PC-9 (cell line): ENCODE results near the gene DNAH2. TPM values are rescaled to one million over a fixed set of nuclear protein-coding genes. Genes with fewer than 3 reads are reported as not detected.
A peak's percentile ranks its signal among the peaks of the same experiment; 100 is the strongest.

Experiments used
- BruUV-seq: library from RNA; stranded (reverse); fragments of 400-500 nt; replicated peaks from 2 replicates; lab custom pipeline; 2021; lab: Mats Ljungman, UMichigan
- CTCF ChIA-PET: fragments of 300-600 bp; sonication (Branson Sonifier 250); formaldehyde crosslinking; loops from one replicate; lab custom pipeline; 2022; ENCODE audit warnings: antibody characterized with exemption; lab: Charles Lee
- POLR2A ChIA-PET: fragments of 300-600 bp; sonication (Branson Sonifier 250); formaldehyde crosslinking; loops from one replicate; lab custom pipeline; 2022; ENCODE audit warnings: antibody characterized with exemption; ENCODE audit not compliant: unreplicated experiment; lab: Charles Lee
- DNase-seq, 2 experiments: peaks; one replicate each; pipeline versions ENCODE4 v3.0.0 to v3.0.0-alpha.2; 2015 to 2022; ENCODE audit warnings: mixed read lengths in 1 of 2
- H2AFZ ChIP-seq: fragments of 200-600 bp; sonication (generic); 2 replicates; pipeline ENCODE4 v1.8.1; 2017; ENCODE audit warnings: antibody characterized with exemption
- H3F3A ChIP-seq: fragments of 200-600 bp; sonication (generic); 2 replicates; pipeline ENCODE4 v1.8.1; 2017; ENCODE audit warnings: antibody characterized with exemption, mild to moderate bottlenecking, low read depth; ENCODE audit not compliant: insufficient read depth
- H3K27ac ChIP-seq: fragments of 200-600 bp; sonication (generic); 2 replicates; pipeline ENCODE4 v1.6.1; 2016; ENCODE audit warnings: mixed run types
- H3K27me3 ChIP-seq: fragments of 200-600 bp; sonication (generic); 2 replicates; pipeline ENCODE4 v1.6.1; 2016; ENCODE audit warnings: low read depth, mixed run types; ENCODE audit not compliant: insufficient read depth
- H3K36me3 ChIP-seq: fragments of 200-600 bp; sonication (generic); 2 replicates; pipeline ENCODE4 v1.6.1; 2016; ENCODE audit warnings: low read depth, mixed run types
- H3K4me1 ChIP-seq: fragments of 200-600 bp; sonication (generic); replicated peaks from 2 replicates; pipeline ENCODE4 v1.6.1; 2016; ENCODE audit warnings: mixed run types; ENCODE audit not compliant: insufficient read depth
- H3K4me2 ChIP-seq: fragments of 200-600 bp; sonication (generic); 2 replicates; pipeline ENCODE4 v1.6.1; 2017; ENCODE audit warnings: mixed run types
- H3K4me3 ChIP-seq: fragments of 200-600 bp; sonication (generic); 2 replicates; pipeline ENCODE4 v1.6.1; 2016; ENCODE audit warnings: mixed run types
- H3K79me2 ChIP-seq: fragments of 200-600 bp; sonication (generic); 2 replicates; pipeline ENCODE4 v1.6.1; 2017; ENCODE audit warnings: low read depth, mixed run types
- H3K9me2 ChIP-seq: fragments of 200-600 bp; sonication (generic); 2 replicates; pipeline ENCODE4 v1.8.1; 2017; ENCODE audit warnings: mild to moderate bottlenecking; ENCODE audit not compliant: insufficient read depth
- H3K9me3 ChIP-seq: fragments of 200-600 bp; sonication (generic); 2 replicates; pipeline ENCODE4 v1.8.1; 2016; ENCODE audit warnings: low read depth; ENCODE audit not compliant: insufficient read depth
- H4K20me1 ChIP-seq: fragments of 200-600 bp; sonication (generic); 2 replicates; pipeline ENCODE4 v1.8.1; 2017; ENCODE audit not compliant: insufficient read depth
- EZH2 ChIP-seq: fragments of 200-600 bp; sonication (generic); IDR thresholded peaks from 2 replicates; pipeline ENCODE4 v1.8.0; 2017; ENCODE audit warnings: antibody characterized with exemption, low read depth
- intact Hi-C: fragments of 100-400 bp; cut with micrococcal nuclease; formaldehyde crosslinking; loops from one replicate; pipeline ENCODE4 v1.10.0; 2022; ENCODE audit not compliant: unreplicated experiment
- total RNA-seq: library from RNA; stranded (reverse); gene quantifications from 2 replicates; pipeline ENCODE4 v1.2.3, GENCODE V29; 2021
- TF ChIP-seq, protein P1 (sequence below): fragments of 200-600 bp; sonication (generic); conservative IDR thresholded peaks from 2 replicates; pipeline ENCODE4 v1.6.1; 2017; ENCODE audit warnings: mixed run types, antibody characterized with exemption, mild to moderate bottlenecking, moderate library complexity

The DNAH2 gene
- total RNA-seq, 1 experiment from 2014 or later, result 10.6 TPM

DNA sequence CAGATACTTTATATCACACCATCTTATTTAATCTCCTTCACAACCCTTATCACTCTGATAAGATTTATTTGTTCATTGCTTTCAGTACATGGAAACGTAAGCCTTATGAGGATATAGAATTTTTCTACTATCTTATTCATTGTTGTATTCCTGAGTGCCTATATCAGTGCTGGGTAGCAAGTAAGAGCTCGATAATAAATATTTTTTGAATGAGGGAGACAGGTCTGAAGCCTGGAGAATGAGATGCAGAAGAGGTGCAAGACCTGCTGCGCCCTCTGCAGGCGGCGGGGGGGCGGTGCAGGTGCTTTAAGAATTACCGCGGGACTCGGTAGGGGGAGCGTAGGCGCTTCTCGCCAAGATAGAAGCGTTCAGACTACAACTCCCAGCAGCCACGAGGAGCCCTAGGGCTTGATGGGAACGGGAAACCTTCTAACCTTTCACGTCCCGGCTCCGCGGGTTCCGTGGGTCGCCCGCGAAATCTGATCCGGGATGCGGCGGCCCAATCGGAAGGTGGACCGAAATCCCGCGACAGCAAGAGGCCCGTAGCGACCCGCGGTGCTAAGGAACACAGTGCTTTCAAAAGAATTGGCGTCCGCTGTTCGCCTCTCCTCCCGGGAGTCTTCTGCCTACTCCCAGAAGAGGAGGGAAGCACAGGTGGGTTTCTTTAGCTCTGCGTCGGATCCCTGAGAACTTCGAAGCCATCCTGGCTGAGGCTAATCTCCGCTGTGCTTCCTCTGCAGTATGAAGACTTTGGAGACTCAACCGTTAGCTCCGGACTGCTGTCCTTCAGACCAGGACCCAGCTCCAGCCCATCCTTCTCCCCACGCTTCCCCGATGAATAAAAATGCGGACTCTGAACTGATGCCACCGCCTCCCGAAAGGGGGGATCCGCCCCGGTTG is 29.4 kb upstream of the DNAH2 start, which contains the start of gene WRAP53:
TSS of gene WRAP53 (plus strand) at position 570 of the 900 bp plus-strand sequence. CDS start at position 742, 172 bp downstream.
- Histone ChIP-seq H3K4me2 (peak within 1 kb of the TSS; percentile 98), H3K4me3 (peak within 1 kb of the TSS; percentile 99), H3K9me2 (no peaks in the 10 kb centered on the region), H3K27me3 (no peaks in the 10 kb centered on the region), H4K20me1 (peaks cover 20% of the 10 kb centered on the region), H3F3A (peaks cover 33% of the 10 kb centered on the region), H3K9me3 (no peaks in the 10 kb centered on the region), H3K36me3 (peaks cover 14% of the 10 kb centered on the region), H3K27ac (peak within 1 kb of the TSS; percentile 96), H2AFZ (peak within 1 kb of the TSS; percentile 86), H3K79me2 (peaks cover 58% of the 10 kb centered on the region), H3K4me1 (peaks cover 10% of the 10 kb centered on the region)
- ChIA-PET POLR2A (interaction anchor here (0.5 to 2.3 kb wide), 16 partner anchors 38 to 1995 kb away, joined by 3 to 19 read pairs (median 6); partner anchors contain the start of genes CD68, MPDU1, NEURL4 and SAT2), CTCF (interaction anchor here (0.5 to 1.9 kb wide), 16 partner anchors 25 to 445 kb away, joined by 3 to 12 read pairs (median 4); partner anchors contain the start of genes CD68, FXR2, MPDU1 and SAT2)
- BruUV-seq, result no TSS peak
- no peak for TF ChIP-seq EZH2
- TF ChIP-seq, protein P1, sequence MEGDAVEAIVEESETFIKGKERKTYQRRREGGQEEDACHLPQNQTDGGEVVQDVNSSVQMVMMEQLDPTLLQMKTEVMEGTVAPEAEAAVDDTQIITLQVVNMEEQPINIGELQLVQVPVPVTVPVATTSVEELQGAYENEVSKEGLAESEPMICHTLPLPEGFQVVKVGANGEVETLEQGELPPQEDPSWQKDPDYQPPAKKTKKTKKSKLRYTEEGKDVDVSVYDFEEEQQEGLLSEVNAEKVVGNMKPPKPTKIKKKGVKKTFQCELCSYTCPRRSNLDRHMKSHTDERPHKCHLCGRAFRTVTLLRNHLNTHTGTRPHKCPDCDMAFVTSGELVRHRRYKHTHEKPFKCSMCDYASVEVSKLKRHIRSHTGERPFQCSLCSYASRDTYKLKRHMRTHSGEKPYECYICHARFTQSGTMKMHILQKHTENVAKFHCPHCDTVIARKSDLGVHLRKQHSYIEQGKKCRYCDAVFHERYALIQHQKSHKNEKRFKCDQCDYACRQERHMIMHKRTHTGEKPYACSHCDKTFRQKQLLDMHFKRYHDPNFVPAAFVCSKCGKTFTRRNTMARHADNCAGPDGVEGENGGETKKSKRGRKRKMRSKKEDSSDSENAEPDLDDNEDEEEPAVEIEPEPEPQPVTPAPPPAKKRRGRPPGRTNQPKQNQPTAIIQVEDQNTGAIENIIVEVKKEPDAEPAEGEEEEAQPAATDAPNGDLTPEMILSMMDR, result peak; percentile 90
- DNase-seq, result peak; percentile 93 to 99
- intact Hi-C loops, result loop anchor here (1.0 to 5.0 kb wide), 12 partner anchors 29 to 641 kb away; partner anchors contain the start of genes CLDN7, DNAH2, SHBG and SLC2A4

DNA sequence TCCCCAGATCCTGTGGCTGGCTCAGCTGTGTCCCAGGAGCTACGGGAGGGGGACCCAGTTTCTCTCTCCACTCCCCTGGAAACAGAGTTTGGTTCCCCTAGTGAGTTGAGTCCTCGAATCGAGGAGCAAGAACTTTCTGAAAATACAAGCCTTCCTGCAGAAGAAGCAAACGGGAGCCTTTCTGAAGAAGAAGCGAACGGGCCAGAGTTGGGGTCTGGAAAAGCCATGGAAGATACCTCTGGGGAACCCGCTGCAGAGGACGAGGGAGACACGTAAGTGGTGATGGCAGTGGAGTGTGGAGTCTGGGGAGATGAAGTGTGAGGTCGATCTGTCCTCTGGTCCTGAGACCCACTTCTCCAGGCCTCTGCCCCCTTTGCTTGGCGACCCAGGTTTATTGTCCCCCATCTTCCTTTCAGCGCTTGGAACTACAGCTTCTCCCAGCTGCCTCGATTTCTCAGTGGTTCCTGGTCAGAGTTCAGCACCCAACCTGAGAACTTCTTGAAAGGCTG is 28.7 kb upstream of the DNAH2 start:
- Histone ChIP-seq H3K79me2 (peaks cover 51% of the 10 kb centered on the region), H2AFZ (peak overlapping the region; percentile 86), H3K4me2 (peak overlapping the region; percentile 98), H4K20me1 (peaks cover 13% of the 10 kb centered on the region), H3K27ac (no peak overlapping the region), H3K9me3 (no peaks in the 10 kb centered on the region), H3K36me3 (peaks cover 14% of the 10 kb centered on the region), H3K4me3 (peak overlapping the region; percentile 99), H3K4me1 (peaks cover 10% of the 10 kb centered on the region), H3K9me2 (no peaks in the 10 kb centered on the region), H3F3A (peaks cover 33% of the 10 kb centered on the region), H3K27me3 (no peaks in the 10 kb centered on the region)
- TF ChIP-seq, protein P1, result no peak
- no peak for TF ChIP-seq EZH2
- ChIA-PET POLR2A (interaction anchor here (0.5 kb wide), 2 partner anchors 205 to 288 kb away, joined by 6 to 19 read pairs; partner anchors contain the start of gene POLR2A), CTCF (interaction anchor here (1.9 kb wide), 1 partner anchor 56 kb away, joined by 8 read pairs; no protein-coding TSS in a partner anchor)
- DNase-seq, result no peak
- BruUV-seq, result TSS peak; percentile 26
- intact Hi-C loops, result loop anchor here (1.0 to 5.0 kb wide), 12 partner anchors 28 to 642 kb away; partner anchors contain the start of genes CLDN7, DNAH2, SHBG and SLC2A4

DNA sequence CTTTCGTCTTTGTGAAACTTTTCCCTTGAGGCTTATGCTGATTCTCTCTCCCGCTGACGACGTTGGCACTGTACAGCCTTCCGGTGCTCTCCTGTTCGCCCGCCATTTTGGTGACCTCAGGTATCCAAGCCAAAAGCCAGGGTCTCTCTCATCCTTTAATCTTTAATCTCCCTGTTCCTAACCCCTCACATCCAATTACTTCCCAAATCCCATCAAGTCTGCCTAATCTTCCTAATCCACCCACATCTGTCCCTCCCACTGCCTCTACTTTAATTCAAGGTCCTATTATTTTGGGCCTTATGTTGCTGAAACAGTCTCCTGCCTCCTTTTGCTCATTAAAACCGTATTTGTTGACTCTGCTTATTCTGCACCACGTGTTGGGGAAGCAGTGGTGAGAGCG is 22.0 kb upstream of the DNAH2 start:
- H4K20me1 ChIP-seq, result no peaks in the 10 kb centered on the region
- no peaks in the 10 kb centered on the region for H3K27me3 ChIP-seq
- no peak overlapping the region for H3K27ac ChIP-seq
- H2AFZ ChIP-seq, result no peak overlapping the region
- no peaks in the 10 kb centered on the region for H3K36me3 ChIP-seq
- H3F3A ChIP-seq, result no peaks in the 10 kb centered on the region
- no peak overlapping the region for H3K4me2 ChIP-seq
- intact Hi-C loops, result no loop called here
- CTCF ChIA-PET, result interaction anchor here (0.6 kb wide), 1 partner anchor 743 kb away, joined by 3 read pairs; no protein-coding TSS in a partner anchor
- DNase-seq, result no peak
- POLR2A ChIA-PET, result no interaction called here
- no peak for TF ChIP-seq EZH2
- TF ChIP-seq, protein P1, result no peak
- no peaks in the 10 kb centered on the region for H3K9me3 ChIP-seq
- no peaks in the 10 kb centered on the region for H3K9me2 ChIP-seq
- H3K4me1 ChIP-seq, result no peaks in the 10 kb centered on the region
- BruUV-seq, result no TSS peak
- H3K79me2 ChIP-seq, result no peaks in the 10 kb centered on the region
- H3K4me3 ChIP-seq, result no peak overlapping the region
